ENCODE results near the gene VWDE. TPM values are rescaled to one million over a fixed set of nuclear protein-coding genes. Genes with fewer than 3 reads are reported as not detected.

The VWDE gene
- total RNA-seq, 1 experiment from 2014 or later: not detected

DNA sequence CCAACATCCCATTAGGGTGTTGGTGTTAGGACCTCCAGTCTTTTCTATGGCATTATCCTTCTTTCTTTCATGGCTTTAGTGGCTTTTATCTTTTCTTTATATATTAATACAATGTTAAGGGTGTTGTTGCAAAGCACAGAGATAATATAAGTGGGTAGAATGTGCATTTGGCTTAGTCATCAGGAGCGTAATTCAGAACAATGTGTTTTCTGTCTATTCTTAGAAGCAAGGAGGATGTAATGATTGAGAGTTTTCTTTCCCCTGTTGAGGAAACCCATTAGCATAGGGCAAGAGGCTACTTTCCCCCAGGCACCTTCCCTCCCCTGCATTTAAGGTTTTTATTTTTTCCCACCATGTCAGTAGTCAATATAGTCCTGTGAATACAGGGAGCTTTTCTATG lies 112.9 kb downstream of the VWDE start:
- no peak for DNase-seq (ENCODE audit: low spot score)

DNA sequence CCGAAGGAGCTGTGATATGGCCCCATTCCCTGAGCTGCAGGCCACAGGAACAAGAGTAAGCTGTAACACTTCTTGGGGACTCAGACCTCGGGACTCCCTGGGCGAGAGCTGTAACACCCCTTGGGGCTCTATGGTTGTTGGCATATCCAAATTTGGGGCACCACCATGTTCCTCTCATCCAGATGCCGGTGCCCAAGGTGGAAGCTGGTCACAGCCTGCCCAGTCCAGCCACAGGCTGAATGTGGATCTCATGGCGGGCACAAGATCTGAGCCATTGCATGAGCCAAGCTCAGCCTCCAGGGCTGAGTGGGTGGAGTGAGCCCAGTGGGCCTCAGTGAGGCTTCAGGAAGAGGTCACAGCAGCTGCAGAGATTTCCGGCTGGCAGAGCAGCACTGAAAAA lies 113.7 kb downstream of the VWDE start:
- no peak for DNase-seq (ENCODE audit: low spot score)

DNA sequence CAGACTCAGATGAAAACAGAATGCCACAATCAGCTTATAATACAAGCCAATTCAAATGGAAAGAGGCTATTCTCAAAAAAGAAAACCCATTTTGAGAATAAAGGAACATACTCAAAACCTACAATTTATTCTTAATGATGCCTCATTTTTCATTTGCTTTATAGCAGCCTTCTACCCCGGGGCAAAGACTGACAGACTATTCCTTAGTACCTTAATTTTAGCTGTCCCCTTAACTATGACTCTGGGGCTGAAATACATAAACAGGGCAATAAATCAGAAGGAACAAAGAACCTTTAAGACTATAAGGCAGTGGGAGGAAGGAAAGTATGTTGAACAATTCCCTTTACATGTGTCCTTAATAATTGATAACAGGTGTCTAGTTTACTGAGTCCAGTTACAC lies 115.8 kb downstream of the VWDE start:
- no peak for DNase-seq (ENCODE audit: low spot score)

DNA sequence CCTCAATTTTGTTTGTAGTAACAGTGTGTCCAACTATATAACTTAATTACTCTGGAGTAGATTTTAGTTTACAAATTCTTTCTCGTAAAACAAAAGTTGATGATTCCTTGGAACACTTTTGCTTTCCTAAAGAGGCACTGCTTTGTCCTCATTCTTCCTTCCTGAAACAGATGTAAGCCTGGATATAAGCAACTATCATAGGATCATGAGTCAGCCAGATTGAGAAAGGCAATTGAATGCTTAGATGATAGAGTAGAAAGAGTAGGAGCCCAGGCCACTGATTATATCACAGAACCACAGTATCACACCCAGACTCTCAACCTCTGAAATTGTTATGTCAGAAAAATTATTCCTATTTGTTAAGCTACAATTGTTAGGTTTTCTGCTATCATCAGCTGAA lies 122.6 kb downstream of the VWDE start:
- no peak for DNase-seq (ENCODE audit: low spot score)

Other genes starting within 250 kb of the VWDE start
- 6.6 and 10.1 TPM in 2 replicates for gene TMEM106B, start 192.6 kb downstream of the VWDE start, total RNA-seq (2014; rRNA removed; shearing (Covaris generic))
- gene SCIN, start 166.9 kb upstream of the VWDE start, total RNA-seq (2014; rRNA removed; shearing (Covaris generic)): 0.76 and 1.5 TPM in 2 replicates